Activated CD8-positive, alpha-beta memory T cell treated with anti-CD3 and anti-CD28 coated beads, Interleukin-2, amount 10 ng/mL, durations not matched to agents 7 days and 5 days (primary cell): Measurements from ENCODE around the gene PDE3A. TPM values are rescaled to one million over a fixed set of nuclear protein-coding genes. Genes with fewer than 3 reads are reported as not detected.
"Not testable (repeated sequence)": the region's sequence is repeated elsewhere in the genome, so short reads cannot be mapped to it uniquely, and the experiment has no call there.

Source experiments
- ATAC-seq: fragments of 150-1000 bp; cut with Tn5 transposase; one replicate; pipeline ENCODE4 v1.10.0; 2021; ENCODE audit warnings: moderate library complexity
- CTCF ChIA-PET: fragments of 350-600 bp; sonication (Branson Sonifier 250); formaldehyde crosslinking; loops from one replicate; lab custom pipeline; 2021; ENCODE audit warnings: antibody characterized with exemption; lab: Charles Lee
- DNase-seq: peaks from one replicate; pipeline ENCODE4 v3.0.0-alpha.2; 2020
- H3K27ac Mint-ChIP-seq: one replicate; pipeline ENCODE4 v1.8.0; 2021; ENCODE audit warnings: mild to moderate bottlenecking, mixed read lengths
- H3K27me3 Mint-ChIP-seq: one replicate; pipeline ENCODE4 v1.8.0; 2021; ENCODE audit warnings: mixed read lengths
- H3K36me3 Mint-ChIP-seq: one replicate; pipeline ENCODE4 v1.8.0; 2021; ENCODE audit warnings: mild to moderate bottlenecking, mixed read lengths
- H3K4me1 Mint-ChIP-seq: one replicate; pipeline ENCODE4 v1.8.0; 2021; ENCODE audit warnings: mixed read lengths
- H3K4me3 Mint-ChIP-seq: one replicate; pipeline ENCODE4 v1.8.0; 2021; ENCODE audit warnings: mild to moderate bottlenecking, moderate library complexity, mixed read lengths
- H3K9me3 Mint-ChIP-seq: one replicate; pipeline ENCODE4 v1.8.0; 2022; ENCODE audit warnings: low read depth, mixed read lengths
- total RNA-seq, 2 experiments: library from RNA; stranded (reverse); gene quantifications; one replicate each; pipeline ENCODE4 v1.2.3, GENCODE V29; 2021

The PDE3A gene
- total RNA-seq, result not detected

DNA sequence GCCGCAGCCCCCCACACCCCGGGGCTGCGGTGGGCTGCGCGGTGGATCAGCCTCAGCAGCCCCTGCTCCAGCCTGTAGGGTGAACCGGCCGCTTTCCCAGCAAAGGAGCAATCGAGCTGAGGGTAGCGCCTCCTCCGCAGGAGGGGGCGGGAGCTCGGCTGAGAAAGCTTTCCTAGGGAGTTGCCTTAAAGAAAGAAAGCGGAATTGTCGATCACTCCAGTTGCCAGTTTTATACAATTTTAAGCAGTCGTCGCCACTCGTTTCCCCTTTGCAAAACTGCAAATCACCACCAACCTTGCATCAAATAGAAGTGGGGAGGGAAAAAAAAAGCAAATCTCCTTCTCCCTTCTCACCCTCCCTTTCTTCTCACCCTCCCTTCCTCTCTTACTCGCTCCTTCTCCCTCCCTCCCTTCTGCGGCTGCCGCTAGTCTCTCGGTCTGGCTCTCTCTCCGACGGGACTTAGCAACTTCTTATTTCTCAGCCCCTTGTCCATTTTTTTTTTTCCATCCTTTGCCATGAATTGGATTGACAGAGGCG, at the start of gene PDE3A:
TSS of gene PDE3A (plus strand) at position 424 of the 537 bp plus-strand sequence. CDS start 748 bp downstream, outside the sequence.
- peak within 1 kb of the TSS; percentile 6 for H3K4me3 Mint-ChIP-seq
- CTCF ChIA-PET, result interaction anchor here (0.6 kb wide), 1 partner anchor 1893 kb away, joined by 3 read pairs; no protein-coding TSS in a partner anchor
- peaks cover 1% of the 10 kb centered on the region for H3K36me3 Mint-ChIP-seq
- H3K27ac Mint-ChIP-seq, result no peak within 1 kb of the TSS
- H3K4me1 Mint-ChIP-seq, result peaks cover 11% of the 10 kb centered on the region
- H3K9me3 Mint-ChIP-seq, result no peaks in the 10 kb centered on the region
- ATAC-seq, result no peak
- no peak for DNase-seq
- peaks cover 56% of the 10 kb centered on the region for H3K27me3 Mint-ChIP-seq

DNA sequence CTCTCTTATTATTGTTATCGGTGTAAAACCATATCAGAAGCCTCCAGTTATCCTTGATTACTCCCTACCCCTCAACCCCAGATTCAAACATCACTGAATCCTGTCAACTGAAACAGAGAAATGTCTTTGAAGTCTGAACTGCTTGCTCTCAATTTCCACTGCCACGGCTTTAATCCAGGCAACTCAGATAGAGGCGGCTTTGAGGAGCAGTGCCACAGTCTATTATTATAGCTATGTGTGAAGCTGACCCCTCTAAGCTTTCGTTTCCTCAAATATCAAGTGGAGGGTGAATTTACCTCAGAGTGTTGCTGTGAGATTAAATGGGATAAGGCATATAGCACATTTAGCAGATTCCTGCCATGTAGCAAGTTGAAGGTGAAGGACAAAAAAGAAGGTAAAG, 49.0 kb upstream of the PDE3A start:
- Mint-ChIP-seq H3K27ac (no peak overlapping the region), H3K27me3 (no peaks in the 10 kb centered on the region), H3K4me1 (no peaks in the 10 kb centered on the region), H3K36me3 (no peaks in the 10 kb centered on the region), H3K9me3 (no peaks in the 10 kb centered on the region), H3K4me3 (no peak overlapping the region)
- CTCF ChIA-PET, result interaction anchor here (1.0 kb wide), 1 partner anchor 9 kb away, joined by 5 read pairs; no protein-coding TSS in a partner anchor
- DNase-seq (no peak), ATAC-seq (no peak)

DNA sequence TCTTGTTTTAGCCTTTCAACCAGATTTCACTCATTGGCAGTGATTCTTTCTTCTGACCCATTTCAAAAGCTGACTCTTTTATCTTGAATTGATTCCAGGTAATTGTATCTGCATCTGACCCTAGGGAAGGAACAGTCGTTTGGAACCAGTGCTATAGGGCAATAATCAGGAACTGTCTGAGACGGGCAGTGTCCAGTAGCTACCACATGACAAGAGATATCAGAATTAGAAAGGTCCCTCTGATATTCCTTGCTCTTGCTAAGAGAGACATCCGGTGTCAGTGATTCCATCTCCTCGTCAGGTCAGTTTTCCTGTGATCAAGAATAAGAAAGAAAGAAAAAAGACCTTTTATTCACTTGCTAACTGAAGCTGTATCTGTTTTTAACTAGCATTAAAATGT, 47.8 kb upstream of the PDE3A start:
- ATAC-seq (no peak), DNase-seq (no peak)
- no peaks in the 10 kb centered on the region for H3K36me3 Mint-ChIP-seq
- no peaks in the 10 kb centered on the region for H3K9me3 Mint-ChIP-seq
- CTCF ChIA-PET, result no interaction called here
- no peak overlapping the region for H3K27ac Mint-ChIP-seq
- H3K4me1 Mint-ChIP-seq, result no peaks in the 10 kb centered on the region
- H3K4me3 Mint-ChIP-seq, result no peak overlapping the region
- H3K27me3 Mint-ChIP-seq, result no peaks in the 10 kb centered on the region

DNA sequence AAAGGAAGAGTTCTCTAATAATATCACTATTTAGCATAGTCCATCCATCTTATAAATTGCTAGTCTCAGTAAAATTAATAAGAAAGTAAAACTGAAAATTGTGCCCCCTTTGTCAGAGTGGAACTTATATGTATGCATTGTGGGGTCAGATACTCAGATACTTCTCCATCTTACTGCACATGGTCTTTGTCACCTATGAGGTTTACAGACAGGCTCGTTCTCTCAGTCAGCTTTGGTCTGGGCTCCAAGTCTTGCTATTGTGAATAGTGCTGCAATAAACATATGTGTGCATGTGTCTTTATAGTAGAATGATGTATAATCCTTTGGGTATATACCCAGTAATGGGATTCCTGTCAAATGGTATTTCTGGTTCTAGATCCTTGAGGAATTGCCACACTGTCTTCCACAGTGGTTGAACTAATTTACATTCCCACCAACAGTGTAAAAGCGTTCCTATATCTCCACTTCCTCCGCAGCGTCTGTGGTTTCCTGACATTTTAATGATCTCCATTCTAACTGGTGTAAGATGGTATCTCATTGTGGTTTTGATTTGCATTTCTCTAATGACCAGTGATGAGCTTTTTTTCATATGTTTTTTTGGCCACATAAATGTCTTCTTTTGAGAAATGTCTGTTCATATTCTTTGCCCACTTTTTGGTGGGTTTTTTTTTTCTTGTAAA, 37.4 kb upstream of the PDE3A start:
- H3K4me3 Mint-ChIP-seq, H3K4me1 Mint-ChIP-seq, H3K27me3 Mint-ChIP-seq, H3K9me3 Mint-ChIP-seq, ATAC-seq, DNase-seq, CTCF ChIA-PET, H3K27ac Mint-ChIP-seq, H3K36me3 Mint-ChIP-seq: not testable (repeated sequence)

DNA sequence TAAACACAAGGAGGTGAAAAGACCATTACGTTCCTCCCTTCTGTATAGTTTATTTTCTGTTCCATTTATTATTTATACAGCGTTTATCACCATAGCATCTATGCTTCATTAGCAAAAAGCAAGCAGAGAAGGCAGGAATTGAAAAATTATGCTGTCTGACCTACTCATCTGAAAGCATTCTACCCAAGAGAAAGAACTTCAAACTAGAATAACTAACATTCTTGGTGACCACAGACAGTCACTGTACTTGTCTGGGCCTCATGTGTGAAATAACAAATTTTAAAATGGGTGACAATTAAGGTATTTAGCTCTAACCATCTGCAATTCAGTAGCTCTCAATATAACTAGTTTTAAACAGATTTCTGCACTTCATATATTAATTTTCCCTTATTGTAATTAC, 29.3 kb upstream of the PDE3A start:
- Mint-ChIP-seq H3K4me1 (no peaks in the 10 kb centered on the region), H3K4me3 (no peak overlapping the region), H3K36me3 (no peaks in the 10 kb centered on the region), H3K9me3 (peaks cover 2% of the 10 kb centered on the region), H3K27ac (no peak overlapping the region), H3K27me3 (no peaks in the 10 kb centered on the region)
- CTCF ChIA-PET, result no interaction called here
- no peak for ATAC-seq
- no peak for DNase-seq

DNA sequence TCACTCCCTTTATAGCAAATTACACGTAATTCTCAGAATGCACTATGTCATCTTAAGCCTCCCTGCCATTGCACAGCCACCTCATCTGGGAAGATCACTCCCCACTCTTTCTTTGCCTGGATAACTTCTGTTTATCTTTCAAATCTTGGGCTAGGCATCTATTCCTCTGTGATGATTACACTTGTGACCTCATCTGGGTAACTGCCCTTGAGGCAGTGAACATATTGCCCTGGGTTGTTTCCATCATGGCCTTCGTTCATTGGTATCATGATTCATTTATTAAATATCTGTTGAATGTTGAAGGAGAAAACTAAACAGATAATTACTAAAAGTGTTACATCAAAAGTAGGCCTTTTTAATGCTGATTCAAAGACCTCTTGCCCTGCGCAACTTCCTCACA, 26.2 kb upstream of the PDE3A start:
- Mint-ChIP-seq H3K4me3 (no peak overlapping the region), H3K27ac (no peak overlapping the region), H3K27me3 (no peaks in the 10 kb centered on the region), H3K36me3 (no peaks in the 10 kb centered on the region), H3K9me3 (peaks cover 3% of the 10 kb centered on the region), H3K4me1 (no peaks in the 10 kb centered on the region)
- ATAC-seq (no peak), DNase-seq (no peak)
- CTCF ChIA-PET, result no interaction called here

DNA sequence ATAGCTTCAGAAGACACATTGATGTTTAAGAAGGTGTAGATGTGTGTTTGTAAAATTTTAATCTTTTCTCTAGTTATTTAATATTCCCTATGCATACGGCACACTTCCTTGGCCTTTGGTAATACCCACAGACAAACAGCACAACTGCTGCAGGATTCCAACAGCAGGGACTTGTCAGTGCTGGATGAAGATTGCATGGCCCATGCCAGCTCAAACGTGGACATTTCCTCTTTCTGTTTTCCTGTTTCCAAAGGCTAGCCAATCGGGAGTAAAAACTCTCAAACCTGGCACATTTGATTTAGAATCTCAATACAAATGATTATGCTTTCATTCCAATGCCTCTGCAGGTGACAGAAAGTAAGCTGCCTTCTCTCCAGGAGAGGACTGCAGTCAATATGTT, 22.5 kb upstream of the PDE3A start:
- Mint-ChIP-seq H3K27ac (no peak overlapping the region), H3K27me3 (no peaks in the 10 kb centered on the region), H3K4me3 (no peak overlapping the region), H3K36me3 (no peaks in the 10 kb centered on the region), H3K4me1 (no peaks in the 10 kb centered on the region), H3K9me3 (peaks cover 3% of the 10 kb centered on the region)
- DNase-seq (no peak), ATAC-seq (no peak)
- CTCF ChIA-PET, result no interaction called here

DNA sequence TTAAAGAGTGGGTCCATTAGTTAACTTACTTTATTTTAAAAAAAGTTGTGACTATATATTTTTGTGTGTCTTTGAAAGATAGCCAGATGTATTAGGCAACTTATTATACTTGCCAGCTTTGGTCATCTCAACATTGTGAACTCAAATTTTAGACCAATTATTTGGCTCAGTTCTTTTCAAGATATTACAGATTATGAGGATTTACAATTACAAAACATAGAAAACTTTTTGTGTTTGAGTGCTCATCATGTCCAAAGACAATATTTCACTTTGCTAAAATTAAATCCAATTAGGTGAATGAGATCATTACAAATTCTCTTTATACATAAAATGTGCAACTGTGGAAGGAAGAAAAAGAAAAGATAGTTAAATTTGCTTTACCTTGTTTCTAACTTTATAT, 18.3 kb upstream of the PDE3A start:
- H3K27ac Mint-ChIP-seq, result no peak overlapping the region
- no peaks in the 10 kb centered on the region for H3K4me1 Mint-ChIP-seq
- no peak for DNase-seq
- no peak for ATAC-seq
- H3K27me3 Mint-ChIP-seq, result no peaks in the 10 kb centered on the region
- no peaks in the 10 kb centered on the region for H3K36me3 Mint-ChIP-seq
- CTCF ChIA-PET, result no interaction called here
- no peak overlapping the region for H3K4me3 Mint-ChIP-seq
- H3K9me3 Mint-ChIP-seq, result peaks cover 3% of the 10 kb centered on the region

DNA sequence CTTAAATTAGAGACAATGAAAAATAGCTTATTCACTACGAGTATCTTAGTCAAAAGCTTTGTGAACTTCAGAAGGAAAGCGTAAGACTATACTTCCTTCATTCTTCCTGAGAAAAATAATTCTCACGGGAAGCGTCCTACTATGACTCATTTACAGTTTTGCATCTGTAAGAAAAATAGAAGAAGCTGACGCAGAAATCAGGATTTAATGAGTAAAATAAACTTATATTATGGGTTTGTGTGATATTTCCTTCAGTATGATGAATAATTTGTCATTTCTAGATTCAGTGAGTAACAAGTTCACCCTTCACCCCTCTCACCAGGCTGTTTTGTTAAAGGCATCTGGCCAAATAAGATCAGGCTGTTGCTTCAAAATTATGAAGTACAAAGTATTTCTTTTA, 17.8 kb upstream of the PDE3A start:
- ATAC-seq (no peak), DNase-seq (no peak)
- CTCF ChIA-PET, result no interaction called here
- Mint-ChIP-seq H3K27me3 (no peaks in the 10 kb centered on the region), H3K9me3 (peaks cover under 1% of the 10 kb centered on the region), H3K4me1 (no peaks in the 10 kb centered on the region), H3K4me3 (no peak overlapping the region), H3K36me3 (no peaks in the 10 kb centered on the region), H3K27ac (no peak overlapping the region)

DNA sequence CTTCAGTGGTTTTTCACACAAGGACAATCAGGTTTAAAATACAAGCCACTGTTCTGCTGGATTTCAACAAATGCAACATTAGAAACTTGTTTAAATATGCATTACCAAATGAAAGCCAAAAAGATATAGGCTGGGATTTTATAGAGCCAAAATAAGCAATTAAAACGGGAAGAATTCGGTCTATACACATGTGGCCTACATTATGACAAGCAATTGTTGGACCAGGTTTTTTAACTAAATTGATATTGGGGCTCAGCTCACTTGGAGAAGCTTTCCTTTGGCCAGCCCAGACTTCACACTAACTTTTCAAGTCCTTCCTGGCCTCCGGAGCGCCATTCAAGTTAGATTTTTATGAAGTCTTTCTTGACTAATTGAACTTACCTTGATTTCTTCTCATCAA, 16.9 kb upstream of the PDE3A start:
- no peak for DNase-seq
- no peaks in the 10 kb centered on the region for H3K9me3 Mint-ChIP-seq
- no peaks in the 10 kb centered on the region for H3K27me3 Mint-ChIP-seq
- CTCF ChIA-PET, result no interaction called here
- H3K27ac Mint-ChIP-seq, result no peak overlapping the region
- no peak for ATAC-seq
- H3K36me3 Mint-ChIP-seq, result no peaks in the 10 kb centered on the region
- no peaks in the 10 kb centered on the region for H3K4me1 Mint-ChIP-seq
- H3K4me3 Mint-ChIP-seq, result no peak overlapping the region

DNA sequence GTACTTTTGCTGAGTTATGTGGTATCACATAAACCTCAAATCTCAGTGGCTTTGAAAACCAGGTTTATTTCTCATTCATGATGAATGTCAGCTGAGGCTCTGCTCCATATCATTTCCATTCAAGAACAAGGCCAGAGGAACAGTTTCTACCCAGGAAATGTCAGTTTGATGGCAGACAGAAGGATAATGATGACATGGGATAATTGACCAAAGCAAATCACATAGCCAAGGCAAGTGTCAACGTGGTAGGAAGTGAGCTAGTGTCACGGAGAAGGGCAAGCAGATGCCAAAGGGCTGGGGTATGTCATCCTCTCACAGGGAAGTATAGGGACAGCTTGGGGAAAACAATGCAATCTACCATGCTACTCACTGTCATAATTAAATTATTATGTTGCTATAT, 12.3 kb upstream of the PDE3A start:
- Mint-ChIP-seq H3K4me1 (no peaks in the 10 kb centered on the region), H3K27ac (no peak overlapping the region), H3K27me3 (no peaks in the 10 kb centered on the region), H3K4me3 (no peak overlapping the region), H3K9me3 (no peaks in the 10 kb centered on the region), H3K36me3 (no peaks in the 10 kb centered on the region)
- DNase-seq (no peak), ATAC-seq (no peak)
- CTCF ChIA-PET, result no interaction called here

DNA sequence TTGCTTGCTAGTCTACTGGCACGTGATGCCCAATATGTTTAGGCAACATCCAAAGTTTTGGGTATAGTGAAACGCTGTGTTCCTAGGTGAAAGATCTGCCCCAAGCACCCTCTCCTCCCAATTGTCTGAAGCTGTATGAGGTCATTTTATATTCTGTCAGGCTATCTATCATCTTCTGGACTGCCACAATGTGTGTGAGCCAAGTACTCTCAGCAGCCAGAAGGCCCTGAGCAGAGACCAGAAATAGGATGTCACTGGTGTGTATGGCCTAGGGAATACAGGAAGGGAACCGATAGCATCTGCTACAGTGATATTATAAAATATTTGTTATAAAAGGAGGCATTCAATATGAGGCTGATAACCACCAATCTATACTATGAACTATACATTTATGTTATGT, 7.9 kb upstream of the PDE3A start:
- Mint-ChIP-seq H3K4me1 (no peaks in the 10 kb centered on the region), H3K4me3 (no peak overlapping the region), H3K36me3 (no peaks in the 10 kb centered on the region), H3K9me3 (no peaks in the 10 kb centered on the region), H3K27ac (no peak overlapping the region), H3K27me3 (peaks cover 3% of the 10 kb centered on the region)
- CTCF ChIA-PET, result no interaction called here
- no peak for ATAC-seq
- no peak for DNase-seq

DNA sequence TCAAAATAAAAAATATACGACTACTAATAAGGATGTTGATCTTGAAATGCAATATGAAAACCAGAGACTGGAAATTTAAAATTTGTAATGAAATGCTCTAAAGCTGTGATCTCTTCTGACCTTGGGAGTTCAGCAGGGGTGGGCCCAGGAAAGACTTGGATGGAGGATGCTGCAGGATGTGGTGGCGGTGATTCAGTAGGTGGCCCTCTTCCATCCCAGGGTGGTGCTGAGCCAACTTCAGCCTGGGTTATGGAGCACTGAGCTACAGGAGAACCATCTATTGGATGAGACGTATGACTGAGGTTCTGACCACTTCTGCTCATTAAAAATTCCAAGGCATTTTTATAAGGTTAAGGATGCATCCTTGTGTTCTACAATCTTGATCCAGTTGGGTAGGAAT, 6.9 kb upstream of the PDE3A start:
- Mint-ChIP-seq H3K4me1 (no peaks in the 10 kb centered on the region), H3K4me3 (no peak overlapping the region), H3K9me3 (no peaks in the 10 kb centered on the region), H3K27ac (no peak overlapping the region), H3K27me3 (peaks cover 3% of the 10 kb centered on the region), H3K36me3 (no peaks in the 10 kb centered on the region)
- CTCF ChIA-PET, result no interaction called here
- ATAC-seq (no peak), DNase-seq (no peak)

DNA sequence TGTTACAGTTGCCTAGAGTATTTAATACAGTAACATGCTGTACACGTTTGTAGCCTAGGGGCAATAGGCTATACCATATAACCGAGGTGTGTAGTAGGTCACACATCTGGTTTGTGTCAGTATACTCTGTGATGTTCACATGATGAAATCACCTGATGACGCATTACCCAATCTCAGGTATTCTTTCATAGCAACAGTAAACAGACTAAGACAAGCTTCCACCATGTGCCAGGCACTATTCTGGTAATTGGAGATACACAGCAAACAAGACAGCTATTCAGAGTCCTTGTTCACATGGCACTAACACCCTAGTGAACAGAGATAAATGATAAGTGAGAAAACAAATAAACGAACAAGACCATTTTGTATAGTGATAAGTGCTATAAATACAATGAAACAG, 3.8 kb upstream of the PDE3A start:
- Mint-ChIP-seq H3K27me3 (peaks cover 29% of the 10 kb centered on the region), H3K36me3 (no peaks in the 10 kb centered on the region), H3K9me3 (no peaks in the 10 kb centered on the region), H3K27ac (no peak overlapping the region), H3K4me3 (no peak overlapping the region), H3K4me1 (peaks cover 5% of the 10 kb centered on the region)
- DNase-seq (no peak), ATAC-seq (no peak)
- CTCF ChIA-PET, result no interaction called here
